GM18870 (cell line): ENCODE measurements around the gene LHX1.

Experiments
- ATAC-seq: cut with Tn5 transposase; IDR thresholded peaks from one replicate; pipeline ENCODE4 v1.9.1; 2021; ENCODE audit warnings: moderate library complexity; ENCODE audit not compliant: unreplicated experiment

The LHX1 gene

DNA sequence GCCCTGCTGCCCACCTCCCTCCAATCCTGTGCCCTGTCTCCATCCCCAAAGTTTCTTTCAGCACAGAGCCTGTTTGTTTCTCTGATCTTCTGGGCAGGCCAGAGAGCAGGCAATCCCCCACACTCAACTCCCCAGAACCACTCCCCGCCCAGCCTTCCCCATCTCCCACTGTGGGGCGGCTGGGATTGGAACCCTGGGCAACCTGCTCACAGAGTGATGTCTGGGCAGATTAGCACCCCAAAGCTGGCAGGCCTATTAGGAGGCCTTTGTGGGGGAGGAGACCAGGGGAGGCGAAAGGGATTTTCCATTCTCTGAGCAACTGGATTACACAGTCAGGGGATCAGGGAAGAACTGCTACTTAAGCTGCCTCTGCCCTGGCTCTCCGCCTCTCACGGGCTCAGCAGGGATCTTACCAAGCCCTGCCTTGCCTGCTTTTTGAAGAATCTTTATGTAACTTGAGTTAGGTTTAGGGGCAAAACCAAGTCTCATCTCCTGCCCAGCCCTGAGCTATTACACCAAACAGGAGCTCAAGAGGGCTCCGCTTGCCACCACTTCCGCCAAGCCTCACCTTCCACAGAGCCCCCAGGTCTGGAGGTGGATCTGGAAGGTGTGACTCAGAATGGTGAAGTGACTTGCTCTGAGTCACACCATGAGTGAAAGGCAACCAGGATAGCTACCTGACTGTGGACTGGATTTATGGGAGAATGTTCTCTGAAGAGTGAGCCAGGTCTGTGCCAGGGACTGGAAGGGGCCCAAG lies 16.0 kb upstream of the LHX1 start:
- no peak for ATAC-seq

- no peak for ATAC-seq
Observed at GRCh38 chr17:36922175-36922574, 15.1 kb upstream of the LHX1 start.

DNA sequence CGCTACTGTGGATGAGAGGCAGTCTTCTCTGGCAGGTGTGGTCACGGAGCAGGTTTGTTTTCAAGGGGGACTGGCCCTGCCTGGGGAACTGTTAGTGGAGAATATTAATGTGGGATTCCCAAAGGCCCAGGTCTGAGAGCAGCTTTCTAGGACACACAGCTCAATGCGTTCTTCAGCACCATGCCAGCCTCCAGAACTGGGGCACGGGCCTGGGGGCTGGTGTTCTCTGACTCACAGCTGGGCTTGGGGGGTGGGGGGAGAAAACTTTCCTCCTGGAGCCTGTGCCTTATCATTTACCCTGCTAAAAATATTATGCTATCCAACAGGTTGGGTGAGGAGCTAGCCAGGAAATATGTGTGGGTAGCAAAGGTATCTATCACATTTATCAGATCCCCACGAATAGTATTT lies 13.5 kb upstream of the LHX1 start:
- ATAC-seq: no peak

GRCh38 chr17:36926226-36926625 lies 11.0 kb upstream of the LHX1 start:
- no peak for ATAC-seq

DNA sequence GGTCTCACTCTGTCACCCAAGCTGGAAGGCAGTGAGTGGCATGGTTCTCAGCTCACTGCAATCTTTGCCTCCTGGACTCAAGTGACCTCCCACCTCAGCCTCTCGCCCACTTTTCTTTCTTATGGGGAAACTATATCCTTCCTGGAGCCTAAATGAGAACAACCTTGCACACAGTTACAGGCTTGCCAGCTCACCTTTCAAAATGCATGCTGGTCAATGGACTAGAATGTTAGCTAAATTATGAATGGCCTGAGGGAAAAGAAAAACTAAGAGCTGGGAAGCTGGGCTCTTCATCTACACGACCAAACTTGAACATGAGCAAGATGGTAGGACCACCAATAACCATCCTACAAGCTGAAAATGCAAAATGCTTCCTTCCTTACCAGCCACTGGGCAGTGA lies 10.6 kb upstream of the LHX1 start:
- ATAC-seq: no peak

DNA sequence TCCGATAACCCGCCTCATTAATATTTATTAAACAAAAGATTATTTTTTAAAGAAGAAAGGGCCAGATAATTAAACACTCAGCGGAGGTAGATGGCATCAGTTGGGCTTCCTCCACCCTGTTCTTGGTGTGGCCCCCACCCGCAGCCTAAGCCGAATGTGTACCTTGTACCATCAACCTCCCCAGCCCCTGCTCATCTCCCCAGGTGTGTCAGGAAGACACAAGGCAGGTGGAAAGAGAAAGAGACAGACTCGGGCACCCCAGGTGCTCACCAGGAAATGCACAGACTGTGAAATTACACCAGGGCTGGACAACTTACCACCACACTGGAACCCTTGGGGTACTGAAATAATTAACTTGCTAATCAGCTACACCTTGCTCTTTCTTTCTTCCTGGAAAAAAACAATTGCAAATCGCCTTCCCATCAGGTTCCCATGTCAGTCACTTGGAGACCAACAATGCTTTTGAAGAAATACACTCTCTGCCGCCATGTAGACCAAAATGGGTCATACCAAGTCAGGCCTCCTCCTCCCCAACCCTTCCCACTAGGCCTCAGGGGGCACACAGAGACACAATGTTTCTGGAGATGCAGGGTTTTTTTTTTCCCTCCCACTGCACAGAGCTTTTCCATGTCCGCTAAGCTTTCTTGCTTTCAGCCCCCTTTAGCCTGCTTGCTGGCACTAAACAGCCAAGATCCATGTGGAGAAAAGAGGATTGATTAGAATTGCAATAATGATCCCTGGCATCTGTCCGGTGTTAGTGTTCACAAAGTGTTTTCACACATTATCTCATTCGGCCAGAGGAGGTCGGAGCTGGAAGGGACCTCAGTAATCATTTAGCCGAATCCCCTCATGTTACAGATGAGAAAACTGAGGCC lies 8.6 kb upstream of the LHX1 start:
- no peak for ATAC-seq

DNA sequence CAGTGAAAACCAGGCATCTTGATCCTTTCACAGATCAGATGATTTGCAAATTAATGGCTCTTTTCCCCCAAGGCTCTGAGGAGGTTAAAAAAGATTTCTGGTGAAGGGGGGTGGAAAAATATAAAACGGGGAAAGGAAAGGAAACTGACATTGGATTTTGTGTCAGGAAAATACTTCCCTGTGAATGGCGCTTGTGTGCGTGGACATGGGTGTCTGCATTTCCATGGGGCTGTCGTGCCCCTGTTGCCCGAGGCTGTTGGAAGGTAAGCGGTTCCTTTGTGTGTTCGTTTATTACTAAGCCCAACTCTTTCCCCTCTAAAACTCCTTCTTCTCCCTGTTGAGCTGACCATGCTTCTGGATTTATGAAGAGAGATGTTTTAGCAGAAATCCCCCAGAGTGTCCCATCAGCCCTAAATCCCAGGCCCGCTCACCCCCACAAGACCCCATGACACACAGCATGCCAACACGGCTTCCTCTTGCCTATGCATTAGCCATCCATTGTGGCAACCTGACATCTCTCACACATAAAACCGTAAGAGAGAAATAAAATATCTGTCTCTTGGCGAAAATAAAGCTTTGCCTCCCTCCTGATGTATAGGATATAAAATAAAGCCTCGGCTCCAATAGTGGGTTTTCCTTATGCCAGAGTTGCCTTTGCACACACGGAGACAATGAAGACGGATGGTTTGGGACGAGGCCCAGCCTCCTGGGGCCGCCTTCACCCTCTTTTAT lies 7.3 kb upstream of the LHX1 start:
- ATAC-seq: no peak

DNA sequence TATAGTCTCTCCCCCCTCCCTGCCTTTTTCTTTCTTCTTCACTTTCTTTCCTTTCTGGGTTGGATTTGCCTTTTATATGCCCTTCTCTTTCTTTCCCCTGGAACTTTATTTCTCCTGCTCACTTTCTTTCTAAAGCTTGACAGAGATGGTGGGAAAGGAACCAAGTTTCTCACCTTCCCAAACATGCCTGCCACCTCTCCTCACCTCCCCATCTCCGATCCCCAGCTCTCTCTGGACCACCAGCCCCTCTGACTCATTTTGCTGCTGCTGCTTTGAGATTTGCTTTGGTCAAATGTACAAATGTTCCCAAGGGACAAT lies 6.7 kb upstream of the LHX1 start:
- no peak for ATAC-seq

- no peak for ATAC-seq
Observed at GRCh38 chr17:36931096-36931696, 6.1 kb upstream of the LHX1 start.

- ATAC-seq: no peak
Observed at GRCh38 chr17:36931697-36932382, 5.4 kb upstream of the LHX1 start.

- no peak for ATAC-seq
Observed at GRCh38 chr17:36932383-36932693, 4.9 kb upstream of the LHX1 start.

- ATAC-seq: no peak
Observed at GRCh38 chr17:36932694-36933511, 4.4 kb upstream of the LHX1 start.

GRCh38 chr17:36933512-36934143 lies 3.6 kb upstream of the LHX1 start:
- no peak for ATAC-seq

GRCh38 chr17:36934144-36934691 lies 3.1 kb upstream of the LHX1 start:
- ATAC-seq: no peak

GRCh38 chr17:36934692-36935630 lies 2.3 kb upstream of the LHX1 start:
- ATAC-seq: no peak

- no peak for ATAC-seq
Observed at GRCh38 chr17:36935671-36936454, 1.4 kb upstream of the LHX1 start.

DNA sequence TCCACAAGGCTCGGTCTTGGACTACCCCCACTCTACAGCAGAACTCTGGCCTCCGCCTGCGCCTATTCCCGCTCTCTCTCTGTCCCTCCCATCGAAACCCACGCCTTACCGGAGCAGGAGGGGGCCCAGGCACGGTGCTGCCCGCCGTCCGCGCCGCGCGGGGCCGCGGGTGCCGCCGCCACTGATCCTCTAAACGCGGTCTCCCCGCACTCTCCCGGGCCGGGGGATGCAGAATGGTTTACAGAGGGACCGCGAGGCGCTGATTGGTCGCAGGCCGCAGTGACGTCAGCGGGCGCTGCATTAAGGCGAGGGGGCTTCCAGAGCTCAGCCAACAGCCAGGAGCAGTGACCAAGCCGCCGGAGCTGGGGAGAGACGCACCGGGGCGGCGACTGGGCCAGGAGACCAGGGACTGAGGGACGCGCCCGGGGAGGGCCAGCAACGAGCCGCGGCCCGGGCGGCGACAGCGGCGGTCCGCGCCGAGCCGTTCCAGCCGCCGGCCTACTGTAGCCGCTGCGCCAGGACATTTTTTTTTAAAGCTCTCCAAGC lies 747 bp upstream of the LHX1 start:
- no peak for ATAC-seq
